Osteoblast (primary cell): ENCODE measurements around the gene REV1. TPM values are rescaled to one million over a fixed set of nuclear protein-coding genes. Genes with fewer than 3 reads are reported as not detected.

Source experiments
- DNase-seq: peaks from one replicate; pipeline ENCODE4 v3.0.0; 2011; ENCODE audit warnings: low spot score, mixed read lengths; ENCODE audit not compliant: insufficient read length; ENCODE audit errors: missing footprints
- H2AFZ ChIP-seq: 2 replicates; pipeline ENCODE4 v1.6.0; 2011; ENCODE audit warnings: mild to moderate bottlenecking, low read length
- H3K27ac ChIP-seq: 2 replicates; pipeline ENCODE4 v1.5.1; 2011; ENCODE audit warnings: mild to moderate bottlenecking, low read depth, low read length, moderate library complexity
- H3K27me3 ChIP-seq: 2 replicates; pipeline ENCODE4 v1.6.0; 2012; ENCODE audit warnings: mild to moderate bottlenecking, control low read depth, inconsistent platforms, low read length, moderate library complexity; ENCODE audit not compliant: insufficient read depth
- H3K36me3 ChIP-seq: 2 replicates; pipeline ENCODE4 v1.5.1; 2011; ENCODE audit warnings: mild to moderate bottlenecking, low read length, control low read depth, moderate library complexity; ENCODE audit not compliant: insufficient read depth
- H3K4me1 ChIP-seq: 2 replicates; pipeline ENCODE4 v1.5.1; 2011; ENCODE audit warnings: mild to moderate bottlenecking, low read length, control low read depth, moderate library complexity; ENCODE audit not compliant: insufficient read depth
- H3K4me2 ChIP-seq: 2 replicates; pipeline ENCODE4 v1.6.0; 2011; ENCODE audit warnings: mild to moderate bottlenecking, low read length; ENCODE audit not compliant: insufficient read depth
- H3K4me3 ChIP-seq: fragments of 200-600 bp; sonication (generic); 3 replicates; pipeline ENCODE4 v1.5.1; 2012; ENCODE audit warnings: mild to moderate bottlenecking, low read length, inconsistent platforms; ENCODE audit not compliant: insufficient read depth
- H3K79me2 ChIP-seq: 2 replicates; pipeline ENCODE4 v1.6.0; 2012; ENCODE audit warnings: mild to moderate bottlenecking, low read length, control low read depth, inconsistent platforms; ENCODE audit not compliant: insufficient read depth
- H3K9me3 ChIP-seq: 2 replicates; pipeline ENCODE4 v1.5.1; 2011; ENCODE audit warnings: low read depth, low read length, control low read depth
- H4K20me1 ChIP-seq: 2 replicates; pipeline ENCODE4 v1.6.0; 2012; ENCODE audit warnings: mild to moderate bottlenecking, low read length, control low read depth; ENCODE audit not compliant: insufficient read depth
- CTCF ChIP-seq: IDR thresholded peaks from 2 replicates; pipeline ENCODE4 v1.5.1; 2011; ENCODE audit warnings: mild to moderate bottlenecking, low read depth, low read length, moderate library complexity; ENCODE audit errors: extremely low read depth
- total RNA-seq: library from RNA; depleted of rRNA; stranded (reverse); fragments of >200 nt; gene quantifications from 2 replicates; pipeline ENCODE4 v1.2.3, GENCODE V29; 2012

REV1 gene
- total RNA-seq, 1 donor = 37.3 TPM

- no peak overlapping the region for H3K4me2 ChIP-seq
- H3K27ac ChIP-seq = no peak overlapping the region
- H3K79me2 ChIP-seq = no peaks in the 10 kb centered on the region
- H3K9me3 ChIP-seq = no peaks in the 10 kb centered on the region
- no peak for TF ChIP-seq CTCF
- H3K36me3 ChIP-seq = peaks cover 26% of the 10 kb centered on the region
- no peaks in the 10 kb centered on the region for H3K4me1 ChIP-seq
- H2AFZ ChIP-seq = no peak overlapping the region
- no peaks in the 10 kb centered on the region for H4K20me1 ChIP-seq
- no peak for DNase-seq
- no peaks in the 10 kb centered on the region for H3K27me3 ChIP-seq
- H3K4me3 ChIP-seq = no peak overlapping the region
Observed at GRCh38 chr2:99414566-99414965, 75.3 kb downstream of the REV1 start.

GRCh38 chr2:99410276-99410675 lies 79.5 kb downstream of the REV1 start:
- H3K79me2 ChIP-seq = no peaks in the 10 kb centered on the region
- no peak overlapping the region for H3K4me3 ChIP-seq
- TF ChIP-seq CTCF = no peak
- no peaks in the 10 kb centered on the region for H3K27me3 ChIP-seq
- H3K4me1 ChIP-seq = no peaks in the 10 kb centered on the region
- H3K4me2 ChIP-seq = no peak overlapping the region
- no peak for DNase-seq
- no peaks in the 10 kb centered on the region for H4K20me1 ChIP-seq
- H2AFZ ChIP-seq = no peak overlapping the region
- no peaks in the 10 kb centered on the region for H3K9me3 ChIP-seq
- H3K36me3 ChIP-seq = peaks cover 39% of the 10 kb centered on the region
- H3K27ac ChIP-seq = no peak overlapping the region

- H3K27ac ChIP-seq = no peak overlapping the region
Observed at GRCh38 chr2:99406137-99406536, 83.7 kb downstream of the REV1 start.

More at GRCh38 chr2:99406137-99406536, 83.7 kb downstream of the REV1 start:
- Histone ChIP-seq H3K79me2 (no peaks in the 10 kb centered on the region), H3K9me3 (no peaks in the 10 kb centered on the region), H3K4me1 (peaks cover 8% of the 10 kb centered on the region), H3K36me3 (peaks cover 58% of the 10 kb centered on the region), H3K27me3 (no peaks in the 10 kb centered on the region), H3K4me2 (no peak overlapping the region), H2AFZ (no peak overlapping the region), H3K4me3 (no peak overlapping the region), H4K20me1 (no peaks in the 10 kb centered on the region)
- no peak for TF ChIP-seq CTCF
- DNase-seq = no peak
